Measurements from ENCODE around the gene COG5.
"Not testable (repeated sequence)": the region's sequence is repeated elsewhere in the genome, so short reads cannot be mapped to it uniquely, and the experiment has no call there.

The COG5 gene

GRCh38 chr7:107579885-107580715, 16.4 kb upstream of the COG5 start, which contains the start of gene BCAP29:
Gene BCAP29 (plus strand): TSS chr7:107580246. CDS start chr7:107580773, 527 bp downstream.
- DNase-seq (ENCODE audit: low read depth) = peak; percentile 25

GRCh38 chr7:107579554-107579884, 15.8 kb upstream of the COG5 start:
- DNase-seq (ENCODE audit: low read depth) = no peak

GRCh38 chr7:107573537-107573936, 9.8 kb upstream of the COG5 start:
- DNase-seq (ENCODE audit: low read depth) = no peak

GRCh38 chr7:107570298-107570697, 6.6 kb upstream of the COG5 start:
- DNase-seq (ENCODE audit: low read depth) = no peak

- no peak for DNase-seq (ENCODE audit: low read depth)
Observed at GRCh38 chr7:107564553-107565298, 1.0 kb upstream of the COG5 start.

- DNase-seq (ENCODE audit: low read depth) = no peak
Observed at GRCh38 chr7:107563081-107563774, 492 bp downstream of the COG5 start.

- no peak for DNase-seq (ENCODE audit: low read depth)
Observed at GRCh38 chr7:107560898-107561516, 2.7 kb downstream of the COG5 start.

GRCh38 chr7:107559864-107560263, 3.9 kb downstream of the COG5 start:
- no peak for DNase-seq (ENCODE audit: low read depth)

GRCh38 chr7:107555893-107556292, 7.8 kb downstream of the COG5 start:
- no peak for DNase-seq (ENCODE audit: low read depth)

- no peak for DNase-seq (ENCODE audit: low read depth)
Observed at GRCh38 chr7:107551936-107552335, 11.8 kb downstream of the COG5 start.

- DNase-seq (ENCODE audit: low read depth) = no peak
Observed at GRCh38 chr7:107544848-107545591, 18.7 kb downstream of the COG5 start.

GRCh38 chr7:107543338-107543993, 20.3 kb downstream of the COG5 start:
- no peak for DNase-seq (ENCODE audit: low read depth)

- DNase-seq (ENCODE audit: low read depth) = no peak
Observed at GRCh38 chr7:107538001-107538400, 25.7 kb downstream of the COG5 start.

- not testable (repeated sequence) for DNase-seq (ENCODE audit: low read depth)
Observed at GRCh38 chr7:107537228-107537627, 26.5 kb downstream of the COG5 start.

GRCh38 chr7:107534139-107534538, 29.6 kb downstream of the COG5 start:
- DNase-seq (ENCODE audit: low read depth) = no peak

GRCh38 chr7:107530751-107531150, 33.0 kb downstream of the COG5 start:
- DNase-seq (ENCODE audit: low read depth) = no peak

- no peak for DNase-seq (ENCODE audit: low read depth)
Observed at GRCh38 chr7:107528461-107528860, 35.3 kb downstream of the COG5 start.

- DNase-seq (ENCODE audit: low read depth) = no peak
Observed at GRCh38 chr7:107527196-107527595, 36.5 kb downstream of the COG5 start.

GRCh38 chr7:107526672-107527071, 37.0 kb downstream of the COG5 start:
- no peak for DNase-seq (ENCODE audit: low read depth)

GRCh38 chr7:107506674-107507339, 56.9 kb downstream of the COG5 start:
- DNase-seq (ENCODE audit: low read depth) = no peak

Measured in stimulated activated CD8-positive, alpha-beta memory T cell treated with anti-CD3 and anti-CD28 coated beads, Interleukin-15, amount 100 ng/mL, for 1 hour (primary cell).